IPS-18a (cell line): ENCODE results near the gene ARF5.

Experiments
- H3K27ac ChIP-seq: one replicate; pipeline ENCODE4 v1.5.1; 2013; ENCODE audit warnings: low read length
- H3K27me3 ChIP-seq: one replicate; pipeline ENCODE4 v1.6.1; 2013; ENCODE audit warnings: mild to moderate bottlenecking, low read length; ENCODE audit not compliant: control insufficient read depth, insufficient read depth
- H3K36me3 ChIP-seq: one replicate; pipeline ENCODE4 v1.6.1; 2013; ENCODE audit warnings: low read depth, low read length; ENCODE audit not compliant: control insufficient read depth
- H3K4me1 ChIP-seq: one replicate; pipeline ENCODE4 v1.6.1; 2013; ENCODE audit warnings: low read depth, low read length; ENCODE audit not compliant: control insufficient read depth
- H3K4me3 ChIP-seq: one replicate; pipeline ENCODE4 v1.5.1; 2013; ENCODE audit warnings: low read length
- H3K9ac ChIP-seq: one replicate; pipeline ENCODE4 v1.6.1; 2013; ENCODE audit warnings: mild to moderate bottlenecking, low read length, moderate library complexity
- H3K9me3 ChIP-seq: one replicate; pipeline ENCODE4 v1.6.1; 2013; ENCODE audit warnings: low read depth, low read length; ENCODE audit not compliant: control insufficient read depth

The ARF5 gene

DNA sequence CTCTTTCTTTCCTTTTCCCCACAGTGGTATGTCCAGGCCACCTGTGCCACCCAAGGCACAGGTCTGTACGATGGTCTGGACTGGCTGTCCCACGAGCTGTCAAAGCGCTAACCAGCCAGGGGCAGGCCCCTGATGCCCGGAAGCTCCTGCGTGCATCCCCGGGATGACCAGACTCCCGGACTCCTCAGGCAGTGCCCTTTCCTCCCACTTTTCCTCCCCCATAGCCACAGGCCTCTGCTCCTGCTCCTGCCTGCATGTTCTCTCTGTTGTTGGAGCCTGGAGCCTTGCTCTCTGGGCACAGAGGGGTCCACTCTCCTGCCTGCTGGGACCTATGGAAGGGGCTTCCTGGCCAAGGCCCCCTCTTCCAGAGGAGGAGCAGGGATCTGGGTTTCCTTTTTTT, 3.0 kb downstream of the ARF5 start:
- Histone ChIP-seq H3K9ac (no peak overlapping the region), H3K27ac (no peak overlapping the region), H3K4me1 (peaks cover 4% of the 10 kb centered on the region), H3K27me3 (peaks cover 17% of the 10 kb centered on the region), H3K4me3 (no peak overlapping the region), H3K36me3 (peaks cover 13% of the 10 kb centered on the region), H3K9me3 (no peaks in the 10 kb centered on the region)

DNA sequence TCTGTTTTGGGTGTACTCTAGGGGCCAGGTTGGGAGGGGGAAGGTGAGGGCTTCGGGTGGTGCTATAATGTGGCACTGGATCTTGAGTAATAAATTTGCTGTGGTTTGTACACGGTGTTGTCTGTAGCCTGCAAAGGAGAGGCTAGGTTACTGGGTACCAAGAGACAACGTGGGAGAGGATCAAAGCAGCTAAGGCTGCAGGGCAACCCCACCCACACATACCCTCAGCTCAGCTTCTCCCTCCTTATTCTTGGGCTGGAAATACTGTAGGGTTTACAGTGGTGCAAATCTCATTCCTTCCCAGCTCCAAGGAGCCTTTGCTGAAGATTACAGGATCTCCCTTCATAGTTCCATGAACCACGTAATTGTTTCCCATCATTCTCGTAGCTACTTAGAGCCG, 3.4 kb downstream of the ARF5 start:
- H3K4me1 ChIP-seq = peaks cover 4% of the 10 kb centered on the region
- H3K36me3 ChIP-seq = peaks cover 13% of the 10 kb centered on the region
- H3K27me3 ChIP-seq = peaks cover 13% of the 10 kb centered on the region
- no peak overlapping the region for H3K27ac ChIP-seq
- no peak overlapping the region for H3K9ac ChIP-seq
- H3K9me3 ChIP-seq = no peaks in the 10 kb centered on the region
- no peak overlapping the region for H3K4me3 ChIP-seq

GRCh38 chr7:127592550-127592949, 4.3 kb downstream of the ARF5 start:
- Histone ChIP-seq H3K4me3 (no peak overlapping the region), H3K4me1 (peaks cover 4% of the 10 kb centered on the region), H3K36me3 (peaks cover 13% of the 10 kb centered on the region), H3K9me3 (no peaks in the 10 kb centered on the region), H3K9ac (no peak overlapping the region), H3K27ac (no peak overlapping the region), H3K27me3 (peaks cover 3% of the 10 kb centered on the region)

- no peak overlapping the region for H3K9ac ChIP-seq
- no peak overlapping the region for H3K27ac ChIP-seq
- H3K36me3 ChIP-seq = peaks cover 13% of the 10 kb centered on the region
- H3K9me3 ChIP-seq = no peaks in the 10 kb centered on the region
- H3K4me1 ChIP-seq = no peaks in the 10 kb centered on the region
- H3K4me3 ChIP-seq = no peak overlapping the region
- no peaks in the 10 kb centered on the region for H3K27me3 ChIP-seq
Measured at GRCh38 chr7:127594490-127594889, 6.3 kb downstream of the ARF5 start.

DNA sequence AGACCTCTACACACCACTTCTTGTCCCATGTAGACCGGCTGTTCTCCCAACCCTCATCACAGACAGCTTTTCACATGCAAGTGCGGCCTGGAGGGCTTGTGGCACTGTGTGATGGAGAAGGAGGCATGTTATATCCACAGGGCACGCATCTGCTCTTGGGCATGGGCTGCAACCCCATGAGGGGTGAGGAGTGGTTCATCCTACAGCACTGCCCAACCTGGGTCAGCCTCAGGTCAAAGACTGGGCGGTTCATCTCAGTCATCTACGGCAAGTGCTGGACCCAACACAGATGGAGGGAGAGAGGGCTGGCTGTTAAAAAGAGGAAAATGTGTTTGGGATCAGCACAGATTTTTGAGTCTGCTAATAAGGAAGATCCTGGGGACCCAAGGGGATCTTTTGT, 7.5 kb downstream of the ARF5 start:
- no peaks in the 10 kb centered on the region for H3K27me3 ChIP-seq
- peaks cover 10% of the 10 kb centered on the region for H3K36me3 ChIP-seq
- no peak overlapping the region for H3K27ac ChIP-seq
- no peak overlapping the region for H3K9ac ChIP-seq
- no peaks in the 10 kb centered on the region for H3K9me3 ChIP-seq
- peaks cover under 1% of the 10 kb centered on the region for H3K4me1 ChIP-seq
- no peak overlapping the region for H3K4me3 ChIP-seq

- Histone ChIP-seq H3K9me3 (no peaks in the 10 kb centered on the region), H3K4me1 (peaks cover 5% of the 10 kb centered on the region), H3K4me3 (no peak overlapping the region), H3K27ac (no peak overlapping the region), H3K27me3 (no peaks in the 10 kb centered on the region), H3K9ac (no peak overlapping the region), H3K36me3 (no peaks in the 10 kb centered on the region)
Measured at GRCh38 chr7:127598318-127598717, 10.1 kb downstream of the ARF5 start.

- no peaks in the 10 kb centered on the region for H3K36me3 ChIP-seq
- no peak overlapping the region for H3K27ac ChIP-seq
- H3K4me3 ChIP-seq = no peak overlapping the region
- no peaks in the 10 kb centered on the region for H3K27me3 ChIP-seq
- no peak overlapping the region for H3K9ac ChIP-seq
- H3K4me1 ChIP-seq = peaks cover 5% of the 10 kb centered on the region
- H3K9me3 ChIP-seq = no peaks in the 10 kb centered on the region
Measured at GRCh38 chr7:127600885-127601284, 12.7 kb downstream of the ARF5 start.

DNA sequence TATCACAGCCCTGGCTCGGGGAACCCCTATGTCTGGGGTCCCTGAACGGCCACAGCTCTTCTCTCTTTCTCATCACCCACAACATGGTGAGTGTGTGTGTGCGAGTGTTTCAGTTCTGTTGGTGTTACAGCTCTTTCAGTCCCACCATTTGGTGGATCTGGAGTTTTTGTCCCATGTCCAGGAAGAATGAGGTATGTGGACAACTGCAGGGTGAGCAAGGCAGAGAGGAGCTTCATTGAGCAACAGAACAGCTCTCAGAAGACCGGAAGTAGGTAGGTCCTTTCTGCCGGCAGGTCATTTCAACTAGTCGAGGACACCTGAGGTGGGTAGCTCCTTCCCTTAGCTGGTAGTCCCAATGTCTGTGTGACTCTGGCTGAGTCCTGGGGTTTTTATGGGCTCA, 20.2 kb downstream of the ARF5 start:
- no peak overlapping the region for H3K4me3 ChIP-seq

DNA sequence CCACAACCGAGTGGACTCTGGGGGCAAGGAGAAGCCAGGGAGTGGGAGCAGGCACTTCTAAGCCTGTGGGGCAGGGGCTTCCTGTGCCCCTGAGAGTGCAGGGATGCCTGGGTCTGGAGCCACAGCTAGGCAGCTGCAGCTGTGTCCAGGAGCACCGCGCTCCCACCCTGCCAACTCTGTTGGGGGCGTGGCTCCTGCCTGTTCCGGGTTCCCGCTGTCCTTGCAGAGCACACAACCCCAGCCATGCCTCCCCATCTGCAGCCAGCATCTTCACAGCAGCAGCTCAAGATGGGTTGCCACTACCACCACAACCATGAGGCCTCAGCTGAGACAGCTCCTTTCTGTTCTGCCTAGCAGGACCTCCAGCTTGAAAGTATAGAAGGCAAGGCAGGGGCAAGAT, 21.1 kb downstream of the ARF5 start:
- no peaks in the 10 kb centered on the region for H3K36me3 ChIP-seq
- peaks cover 5% of the 10 kb centered on the region for H3K9me3 ChIP-seq
- H3K4me3 ChIP-seq = no peak overlapping the region
- H3K4me1 ChIP-seq = no peaks in the 10 kb centered on the region
- H3K9ac ChIP-seq = no peak overlapping the region
- no peak overlapping the region for H3K27ac ChIP-seq
- H3K27me3 ChIP-seq = no peaks in the 10 kb centered on the region

More for the DNA sequence above, 20.2 kb downstream of the ARF5 start:
- Histone ChIP-seq H3K9ac (no peak overlapping the region), H3K27me3 (no peaks in the 10 kb centered on the region), H3K36me3 (no peaks in the 10 kb centered on the region), H3K9me3 (peaks cover 5% of the 10 kb centered on the region), H3K4me1 (no peaks in the 10 kb centered on the region), H3K27ac (no peak overlapping the region)

DNA sequence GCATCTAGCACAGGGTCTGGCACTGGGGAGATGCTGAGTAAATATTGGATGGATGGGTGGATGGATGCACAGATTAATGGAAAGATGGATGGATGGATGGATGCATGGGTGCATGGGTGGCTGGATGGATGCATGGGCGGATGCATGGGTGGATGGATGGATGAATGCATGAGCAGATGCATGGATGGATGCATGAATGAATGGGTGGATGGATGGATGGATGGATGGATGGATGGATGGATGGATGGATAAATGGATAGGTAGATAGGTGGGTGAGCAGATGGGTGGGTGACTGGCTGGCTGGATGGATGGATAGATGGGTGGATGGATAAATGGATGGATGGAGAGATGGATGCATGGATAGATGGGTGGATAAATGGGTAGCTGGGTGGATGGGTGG, 24.1 kb downstream of the ARF5 start:
- Histone ChIP-seq H3K27ac (no peak overlapping the region), H3K9ac (no peak overlapping the region), H3K9me3 (peaks cover 5% of the 10 kb centered on the region), H3K36me3 (no peaks in the 10 kb centered on the region), H3K4me3 (no peak overlapping the region), H3K27me3 (peaks cover 15% of the 10 kb centered on the region), H3K4me1 (no peaks in the 10 kb centered on the region)

DNA sequence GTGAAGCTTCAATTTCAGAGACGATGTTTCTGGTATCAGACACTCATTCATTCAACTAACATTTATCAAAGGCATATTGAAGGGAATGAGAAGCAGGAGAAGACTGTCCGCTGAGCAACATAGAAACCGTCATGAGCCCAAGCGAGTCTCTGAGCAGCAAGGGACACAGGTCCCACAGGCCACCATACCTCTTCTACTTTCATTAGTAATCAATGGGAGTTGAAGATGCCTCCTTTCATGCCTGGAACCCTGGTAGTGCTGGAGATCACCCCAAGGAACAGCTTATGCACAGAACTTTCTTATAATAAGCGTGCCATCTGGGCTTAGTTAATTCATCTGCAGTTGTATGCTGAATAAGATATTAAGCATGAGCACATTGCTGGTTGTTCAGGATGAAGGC, 28.5 kb downstream of the ARF5 start:
- Histone ChIP-seq H3K9ac (no peak overlapping the region), H3K4me1 (no peaks in the 10 kb centered on the region), H3K27ac (no peak overlapping the region), H3K36me3 (no peaks in the 10 kb centered on the region), H3K4me3 (no peak overlapping the region), H3K27me3 (peaks cover 60% of the 10 kb centered on the region), H3K9me3 (no peaks in the 10 kb centered on the region)

DNA sequence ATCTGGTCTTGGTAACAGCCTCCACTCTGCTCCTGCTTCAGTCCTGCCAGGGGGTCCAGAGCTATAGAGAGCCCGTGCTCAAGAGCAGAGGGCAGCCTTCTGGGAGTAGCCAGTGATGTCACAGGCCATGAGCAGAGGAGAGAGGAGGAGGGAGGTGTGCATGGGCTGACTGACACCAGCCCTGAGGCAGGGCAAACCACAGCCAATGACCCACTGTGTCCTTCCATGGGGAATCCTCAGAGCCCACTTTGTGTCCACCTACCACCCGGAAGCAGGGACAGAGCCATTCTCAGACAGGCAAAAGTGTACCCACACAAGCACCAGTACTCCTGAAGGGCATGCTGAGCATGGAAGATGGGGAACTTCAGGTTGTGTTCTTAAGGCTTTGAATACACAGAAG, 29.8 kb downstream of the ARF5 start, which contains the start of gene PAX4:
TSS of gene PAX4 (minus strand) at position 101 of the 400 bp plus-strand sequence. CDS start 2,214 bp downstream, outside the sequence.
- Histone ChIP-seq H3K4me1 (no peaks in the 10 kb centered on the region), H3K36me3 (no peaks in the 10 kb centered on the region), H3K4me3 (no peak within 1 kb of the TSS), H3K9ac (no peak within 1 kb of the TSS), H3K27ac (no peak within 1 kb of the TSS), H3K27me3 (peaks cover 67% of the 10 kb centered on the region), H3K9me3 (no peaks in the 10 kb centered on the region)
